Measurements from ENCODE around the gene ACP2.
A peak's percentile ranks its signal among the peaks of the same experiment; 100 is the strongest.

The ACP2 gene

DNA sequence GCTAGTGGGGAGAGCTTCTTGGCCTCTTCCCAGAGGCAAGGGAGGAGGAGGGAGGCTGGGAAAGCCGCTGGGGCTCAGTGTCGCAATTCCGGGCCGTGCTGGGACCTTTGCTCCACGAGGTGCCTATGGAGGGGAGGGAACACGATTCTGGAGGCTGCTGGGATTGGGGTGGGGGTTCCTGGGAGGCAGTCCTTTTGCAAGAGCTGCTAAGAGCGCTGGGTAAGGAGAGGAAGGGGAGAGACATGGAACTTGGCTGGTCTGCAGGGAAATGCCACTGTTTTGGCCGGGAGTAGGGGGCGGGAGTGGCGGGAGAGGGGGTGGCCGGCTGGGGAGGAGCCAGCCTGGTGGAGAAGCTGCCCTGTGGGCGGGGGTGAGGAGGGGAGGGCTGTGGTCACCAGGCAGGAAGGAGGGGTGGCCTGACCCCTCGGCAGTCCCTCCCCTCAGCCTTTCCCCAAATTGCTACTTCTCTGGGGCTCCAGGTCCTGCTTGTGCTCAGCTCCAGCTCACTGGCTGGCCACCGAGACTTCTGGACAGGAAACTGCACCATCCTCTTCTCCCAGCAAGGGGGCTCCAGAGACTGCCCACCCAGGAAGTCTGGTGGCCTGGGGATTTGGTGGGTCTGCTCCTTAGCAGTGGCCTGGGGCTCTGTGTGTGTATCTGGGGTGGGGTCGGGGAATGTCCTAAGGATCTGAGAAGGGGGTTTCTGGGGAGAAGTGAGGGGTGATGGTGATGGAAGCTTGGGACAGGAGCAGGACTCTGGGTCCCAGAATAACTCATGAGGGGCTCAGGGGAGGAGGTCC is 9.1 kb upstream of the ACP2 start, which contains the start of gene NR1H3 (continued):
- TF ChIP-seq, protein P1, sequence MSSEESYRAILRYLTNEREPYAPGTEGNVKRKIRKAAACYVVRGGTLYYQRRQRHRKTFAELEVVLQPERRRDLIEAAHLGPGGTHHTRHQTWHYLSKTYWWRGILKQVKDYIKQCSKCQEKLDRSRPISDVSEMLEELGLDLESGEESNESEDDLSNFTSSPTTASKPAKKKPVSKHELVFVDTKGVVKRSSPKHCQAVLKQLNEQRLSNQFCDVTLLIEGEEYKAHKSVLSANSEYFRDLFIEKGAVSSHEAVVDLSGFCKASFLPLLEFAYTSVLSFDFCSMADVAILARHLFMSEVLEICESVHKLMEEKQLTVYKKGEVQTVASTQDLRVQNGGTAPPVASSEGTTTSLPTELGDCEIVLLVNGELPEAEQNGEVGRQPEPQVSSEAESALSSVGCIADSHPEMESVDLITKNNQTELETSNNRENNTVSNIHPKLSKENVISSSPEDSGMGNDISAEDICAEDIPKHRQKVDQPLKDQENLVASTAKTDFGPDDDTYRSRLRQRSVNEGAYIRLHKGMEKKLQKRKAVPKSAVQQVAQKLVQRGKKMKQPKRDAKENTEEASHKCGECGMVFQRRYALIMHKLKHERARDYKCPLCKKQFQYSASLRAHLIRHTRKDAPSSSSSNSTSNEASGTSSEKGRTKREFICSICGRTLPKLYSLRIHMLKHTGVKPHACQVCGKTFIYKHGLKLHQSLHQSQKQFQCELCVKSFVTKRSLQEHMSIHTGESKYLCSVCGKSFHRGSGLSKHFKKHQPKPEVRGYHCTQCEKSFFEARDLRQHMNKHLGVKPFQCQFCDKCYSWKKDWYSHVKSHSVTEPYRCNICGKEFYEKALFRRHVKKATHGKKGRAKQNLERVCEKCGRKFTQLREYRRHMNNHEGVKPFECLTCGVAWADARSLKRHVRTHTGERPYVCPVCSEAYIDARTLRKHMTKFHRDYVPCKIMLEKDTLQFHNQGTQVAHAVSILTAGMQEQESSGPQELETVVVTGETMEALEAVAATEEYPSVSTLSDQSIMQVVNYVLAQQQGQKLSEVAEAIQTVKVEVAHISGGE (tag by site-specific recombination; conservative IDR thresholded peaks at IDR 0.05; ENCODE audit: low read depth), result no peak
- TF ChIP-seq ZNF670 (tag by site-specific recombination; IDR thresholded peaks at IDR 0.05; ENCODE audit: low read depth) (no peak), EGR2 (tag by site-specific recombination; IDR thresholded peaks at IDR 0.05; ENCODE audit: low read depth) (peak; percentile 56), PRDM10 (tag by site-specific recombination; IDR thresholded peaks at IDR 0.05) (no peak; the same call in 1 of the 2 replicates), ZNF138 (tag by site-specific recombination; IDR thresholded peaks at IDR 0.05; ENCODE audit: borderline replicate concordance) (no peak), ZNF544 (tag by site-specific recombination; IDR thresholded peaks at IDR 0.05) (no peak), ZSCAN23 (tag by site-specific recombination; IDR thresholded peaks at IDR 0.05) (no peak), YY2 (tag by site-specific recombination; IDR thresholded peaks at IDR 0.05) (no peak), ZNF560 (tag by site-specific recombination; IDR thresholded peaks at IDR 0.05; ENCODE audit: borderline replicate concordance) (no peak), ZNF571 (tag by site-specific recombination; IDR thresholded peaks at IDR 0.05) (no peak), ZNF391 (tag by site-specific recombination; IDR thresholded peaks at IDR 0.05; ENCODE audit: borderline replicate concordance, low read depth) (no peak), KLF10 (tag by site-specific recombination; IDR thresholded peaks at IDR 0.05) (no peak), ZNF658 (tag by site-specific recombination; IDR thresholded peaks at IDR 0.05) (no peak), WT1 (tag by site-specific recombination; IDR thresholded peaks at IDR 0.05) (peak; percentile 51; the same call in 1 of the 2 replicates), ZSCAN16 (tag by site-specific recombination; IDR thresholded peaks at IDR 0.05) (no peak), ZSCAN18 (tag by site-specific recombination; IDR thresholded peaks at IDR 0.05) (no peak), ZFP3 (tag by site-specific recombination; IDR thresholded peaks at IDR 0.05; ENCODE audit: low read depth) (no peak), ZNF76 (tag by site-specific recombination; IDR thresholded peaks at IDR 0.05; ENCODE audit: borderline replicate concordance, low read depth) (peak; percentile 92)
- TF ChIP-seq, protein P2, sequence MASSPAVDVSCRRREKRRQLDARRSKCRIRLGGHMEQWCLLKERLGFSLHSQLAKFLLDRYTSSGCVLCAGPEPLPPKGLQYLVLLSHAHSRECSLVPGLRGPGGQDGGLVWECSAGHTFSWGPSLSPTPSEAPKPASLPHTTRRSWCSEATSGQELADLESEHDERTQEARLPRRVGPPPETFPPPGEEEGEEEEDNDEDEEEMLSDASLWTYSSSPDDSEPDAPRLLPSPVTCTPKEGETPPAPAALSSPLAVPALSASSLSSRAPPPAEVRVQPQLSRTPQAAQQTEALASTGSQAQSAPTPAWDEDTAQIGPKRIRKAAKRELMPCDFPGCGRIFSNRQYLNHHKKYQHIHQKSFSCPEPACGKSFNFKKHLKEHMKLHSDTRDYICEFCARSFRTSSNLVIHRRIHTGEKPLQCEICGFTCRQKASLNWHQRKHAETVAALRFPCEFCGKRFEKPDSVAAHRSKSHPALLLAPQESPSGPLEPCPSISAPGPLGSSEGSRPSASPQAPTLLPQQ (tag by site-specific recombination; IDR thresholded peaks at IDR 0.05), result no peak
- TF ChIP-seq, protein P3, sequence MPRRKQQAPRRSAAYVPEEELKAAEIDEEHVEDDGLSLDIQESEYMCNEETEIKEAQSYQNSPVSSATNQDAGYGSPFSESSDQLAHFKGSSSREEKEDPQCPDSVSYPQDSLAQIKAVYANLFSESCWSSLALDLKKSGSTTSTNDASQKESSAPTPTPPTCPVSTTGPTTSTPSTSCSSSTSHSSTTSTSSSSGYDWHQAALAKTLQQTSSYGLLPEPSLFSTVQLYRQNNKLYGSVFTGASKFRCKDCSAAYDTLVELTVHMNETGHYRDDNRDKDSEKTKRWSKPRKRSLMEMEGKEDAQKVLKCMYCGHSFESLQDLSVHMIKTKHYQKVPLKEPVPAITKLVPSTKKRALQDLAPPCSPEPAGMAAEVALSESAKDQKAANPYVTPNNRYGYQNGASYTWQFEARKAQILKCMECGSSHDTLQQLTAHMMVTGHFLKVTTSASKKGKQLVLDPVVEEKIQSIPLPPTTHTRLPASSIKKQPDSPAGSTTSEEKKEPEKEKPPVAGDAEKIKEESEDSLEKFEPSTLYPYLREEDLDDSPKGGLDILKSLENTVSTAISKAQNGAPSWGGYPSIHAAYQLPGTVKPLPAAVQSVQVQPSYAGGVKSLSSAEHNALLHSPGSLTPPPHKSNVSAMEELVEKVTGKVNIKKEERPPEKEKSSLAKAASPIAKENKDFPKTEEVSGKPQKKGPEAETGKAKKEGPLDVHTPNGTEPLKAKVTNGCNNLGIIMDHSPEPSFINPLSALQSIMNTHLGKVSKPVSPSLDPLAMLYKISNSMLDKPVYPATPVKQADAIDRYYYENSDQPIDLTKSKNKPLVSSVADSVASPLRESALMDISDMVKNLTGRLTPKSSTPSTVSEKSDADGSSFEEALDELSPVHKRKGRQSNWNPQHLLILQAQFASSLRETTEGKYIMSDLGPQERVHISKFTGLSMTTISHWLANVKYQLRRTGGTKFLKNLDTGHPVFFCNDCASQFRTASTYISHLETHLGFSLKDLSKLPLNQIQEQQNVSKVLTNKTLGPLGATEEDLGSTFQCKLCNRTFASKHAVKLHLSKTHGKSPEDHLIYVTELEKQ (tag by site-specific recombination; IDR thresholded peaks at IDR 0.05; ENCODE audit: borderline replicate concordance), result no peak
- TF ChIP-seq, protein P4, sequence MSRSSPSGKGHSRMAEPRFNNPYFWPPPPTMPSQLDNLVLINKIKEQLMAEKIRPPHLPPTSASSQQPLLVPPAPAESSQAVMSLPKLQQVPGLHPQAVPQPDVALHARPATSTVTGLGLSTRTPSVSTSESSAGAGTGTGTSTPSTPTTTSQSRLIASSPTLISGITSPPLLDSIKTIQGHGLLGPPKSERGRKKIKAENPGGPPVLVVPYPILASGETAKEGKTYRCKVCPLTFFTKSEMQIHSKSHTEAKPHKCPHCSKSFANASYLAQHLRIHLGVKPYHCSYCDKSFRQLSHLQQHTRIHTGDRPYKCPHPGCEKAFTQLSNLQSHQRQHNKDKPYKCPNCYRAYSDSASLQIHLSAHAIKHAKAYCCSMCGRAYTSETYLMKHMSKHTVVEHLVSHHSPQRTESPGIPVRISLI (tag by site-specific recombination; IDR thresholded peaks at IDR 0.05), result no peak
